Measurements from ENCODE around the gene ELOVL2.

Gene ELOVL2

DNA sequence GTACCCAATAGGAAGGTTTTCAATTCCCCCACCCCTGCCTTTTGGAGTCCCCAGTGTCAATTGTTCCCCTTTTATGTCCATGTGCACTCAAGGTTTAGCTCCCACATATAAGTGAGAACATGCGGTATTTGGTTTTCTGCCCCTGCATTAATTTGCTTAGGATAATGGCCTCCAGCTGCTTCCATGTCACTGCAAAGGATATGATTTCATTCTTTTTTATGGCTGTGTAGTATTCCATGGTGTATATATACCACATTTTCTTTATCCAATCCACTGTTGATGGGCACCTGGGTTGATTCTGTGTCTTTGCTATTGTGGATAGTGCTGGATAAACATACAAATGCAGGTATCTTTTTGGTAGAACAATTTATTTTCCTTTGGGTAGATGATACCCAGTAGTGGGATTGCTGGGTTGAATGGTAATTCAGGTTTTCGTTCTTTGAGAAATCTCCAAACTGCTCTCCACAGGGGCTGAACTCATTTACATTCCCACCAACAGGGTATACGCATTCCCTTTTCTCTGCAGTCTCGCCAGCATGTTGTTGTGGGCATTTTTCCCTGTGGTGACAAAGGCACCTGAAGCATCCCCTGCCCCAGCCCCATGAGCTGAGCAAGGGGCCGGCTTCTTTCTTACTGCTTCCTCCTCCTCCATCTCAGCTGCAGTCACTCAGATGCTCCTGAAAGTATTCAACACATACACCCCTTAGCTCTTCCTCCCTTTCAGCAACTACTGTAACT is 66.7 kb downstream of the ELOVL2 start:
- no peak for DNase-seq

DNA sequence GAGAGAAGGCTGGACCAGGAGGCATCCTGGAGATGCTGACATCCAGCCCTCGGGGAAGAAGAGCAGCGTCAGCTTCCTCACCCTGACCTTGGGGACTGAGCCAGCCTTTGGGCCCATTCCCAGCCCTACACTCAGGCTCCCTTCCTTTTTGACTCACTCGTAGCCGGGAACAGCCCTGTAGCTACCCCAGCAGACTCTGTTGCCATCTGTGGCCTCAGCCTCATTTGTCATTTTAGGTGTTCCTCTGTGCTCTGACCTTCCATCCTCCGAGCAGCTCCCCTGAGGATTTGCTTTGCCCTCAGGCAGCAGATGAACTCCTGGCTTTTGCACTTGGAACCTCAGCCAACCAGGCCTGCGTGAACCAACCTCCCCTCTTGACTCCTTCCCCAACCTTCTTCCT is 67.5 kb downstream of the ELOVL2 start:
- DNase-seq = no peak

DNA sequence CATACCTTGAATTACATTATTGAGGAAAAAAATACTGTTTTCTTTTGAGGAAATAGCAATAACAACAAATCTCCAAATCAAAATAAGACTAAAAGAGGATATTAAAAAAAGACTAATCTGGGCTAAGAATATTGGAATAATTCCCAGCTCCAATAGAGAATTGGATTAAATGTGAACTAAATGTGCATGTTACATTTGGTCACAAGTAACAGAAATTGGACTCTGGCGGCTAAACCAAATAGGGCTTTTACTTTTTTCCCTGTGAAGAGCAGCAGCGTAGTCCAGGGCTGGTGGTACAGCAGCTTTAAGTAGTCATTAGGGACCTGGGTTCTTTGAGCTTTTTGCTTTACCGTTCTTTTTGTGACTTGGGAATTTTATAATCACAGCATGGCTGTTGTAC is 71.9 kb downstream of the ELOVL2 start:
- DNase-seq = no peak

DNA sequence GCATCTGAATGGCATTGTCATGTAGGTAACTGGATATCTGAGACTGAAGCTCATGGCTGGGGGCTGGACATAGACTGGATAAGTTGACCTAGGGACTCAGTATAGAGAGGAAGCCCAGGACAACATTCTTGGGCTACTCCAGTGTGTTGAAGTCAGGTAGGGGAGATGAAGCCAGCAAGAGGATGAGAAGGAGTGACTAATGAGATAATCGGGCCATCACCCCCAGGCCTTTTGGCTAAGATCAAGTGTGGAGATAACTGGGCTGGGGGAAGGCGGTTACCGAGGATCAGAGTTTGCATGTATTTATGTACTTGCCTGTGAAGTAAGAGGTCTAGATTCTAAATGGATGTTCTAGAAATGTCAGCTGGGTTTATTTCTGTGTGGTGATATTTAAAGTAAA is 73.4 kb downstream of the ELOVL2 start:
- DNase-seq = no peak

DNA sequence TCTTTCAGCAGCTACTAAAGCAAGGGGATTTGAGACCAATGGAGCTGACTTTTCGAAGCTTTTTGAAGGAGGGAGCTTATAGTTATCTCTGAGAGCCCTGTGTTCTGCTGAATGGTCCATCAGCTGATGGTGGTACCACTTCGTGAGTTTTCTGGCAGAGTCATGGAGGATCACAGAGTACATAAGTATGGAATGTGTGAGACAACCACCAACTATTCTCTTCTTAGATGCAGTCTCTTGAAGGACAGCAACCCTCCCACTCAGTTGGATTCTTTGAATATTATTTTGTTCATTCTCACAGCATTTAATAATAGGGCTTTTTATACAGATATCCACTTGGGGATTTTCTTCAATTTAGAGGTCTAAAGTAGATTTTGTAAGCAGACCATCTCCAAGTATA is 75.3 kb downstream of the ELOVL2 start:
- DNase-seq = no peak

DNA sequence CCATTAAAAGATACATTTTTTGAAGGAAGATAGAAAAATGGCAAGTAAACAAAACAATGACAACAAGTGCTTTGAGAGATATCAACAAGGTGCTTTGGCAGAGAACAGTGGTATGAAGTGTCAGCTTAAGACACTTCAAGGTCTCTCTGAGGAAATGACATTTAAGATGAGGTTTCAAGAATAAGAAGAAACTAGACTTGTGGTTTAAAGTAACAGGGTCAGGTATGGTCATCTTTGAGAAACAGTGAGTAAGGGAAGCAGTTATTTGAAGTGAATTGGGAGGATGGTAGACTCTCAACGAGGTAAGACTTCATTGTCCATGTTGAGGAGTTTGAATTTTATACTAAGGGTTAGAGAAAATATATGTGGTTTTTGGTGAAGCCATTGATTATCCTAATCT is 79.4 kb downstream of the ELOVL2 start:
- DNase-seq = no peak

DNA sequence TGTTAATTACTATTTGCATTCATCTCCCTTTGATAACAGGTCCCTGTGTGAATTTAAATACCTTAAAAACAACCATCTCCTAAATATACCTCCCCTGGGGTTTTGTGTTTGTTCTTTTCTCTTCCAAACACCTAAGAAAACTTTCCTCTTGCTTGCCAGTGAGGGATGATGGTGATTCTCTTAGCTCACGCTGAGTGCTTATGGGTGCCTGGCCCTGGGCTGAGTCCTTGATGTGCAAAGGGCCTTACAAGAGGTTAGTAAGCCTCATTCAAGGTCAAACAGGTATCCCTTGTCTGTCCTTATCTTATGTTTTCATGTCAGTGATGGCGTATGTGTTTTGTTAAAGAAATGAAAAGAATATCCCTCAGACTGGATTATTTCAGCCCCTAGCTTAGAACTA is 81.0 kb downstream of the ELOVL2 start:
- no peak for DNase-seq

DNA sequence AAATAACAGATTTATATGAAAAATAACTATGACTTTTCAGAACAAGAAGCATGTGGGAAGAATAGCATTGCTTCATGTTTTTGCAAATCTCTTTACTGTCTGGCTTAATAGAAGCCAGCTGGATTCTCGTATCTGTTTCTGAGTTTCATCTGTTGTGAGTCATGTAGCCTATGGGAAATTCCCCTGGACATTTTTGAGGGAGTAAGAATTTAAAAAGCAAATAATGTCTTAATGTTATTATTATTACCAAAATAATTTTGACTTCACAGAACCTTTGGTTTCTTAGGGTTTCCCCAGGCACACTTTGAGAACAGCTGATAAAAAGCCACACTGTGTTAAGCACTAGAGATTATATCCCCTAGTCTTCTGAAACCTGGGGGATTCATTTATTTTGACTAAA is 81.4 kb downstream of the ELOVL2 start:
- no peak for DNase-seq

DNA sequence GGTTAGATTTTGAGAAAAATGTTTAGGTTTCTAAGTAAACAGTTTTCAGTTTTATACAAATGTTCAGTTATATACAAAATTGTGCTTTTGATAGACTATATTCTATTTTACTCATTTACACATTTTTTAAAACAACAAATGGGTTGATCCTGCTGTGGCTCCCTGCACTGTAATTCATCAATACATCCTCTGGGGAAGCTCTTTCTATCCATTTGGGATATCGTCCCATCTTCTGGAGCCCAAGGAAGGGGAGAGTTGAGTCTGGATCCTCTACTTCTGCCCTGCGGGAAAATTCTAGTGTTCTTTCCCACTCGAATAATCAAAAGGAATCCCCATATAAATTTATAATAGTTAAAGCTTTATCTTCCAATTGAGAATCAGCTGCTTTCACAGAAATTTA is 82.3 kb downstream of the ELOVL2 start:
- DNase-seq = no peak

DNA sequence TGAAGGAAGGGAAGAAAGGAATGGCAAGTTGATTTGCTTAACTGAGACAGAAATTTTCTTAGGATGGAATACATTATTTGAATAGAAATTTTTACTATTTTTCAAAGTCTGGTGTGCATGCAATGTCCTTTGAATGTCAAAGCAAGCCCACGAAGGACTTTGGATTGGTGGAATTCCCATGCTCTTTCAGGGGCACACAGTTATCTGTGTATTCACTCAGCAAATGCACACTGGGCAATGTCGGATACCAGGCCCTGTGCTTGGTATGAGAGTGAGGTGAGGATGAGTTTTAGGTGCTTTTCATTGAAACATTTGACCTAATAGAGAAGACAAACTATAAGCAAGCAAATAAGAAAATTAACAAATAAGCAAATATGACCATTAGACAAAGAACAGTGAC is 83.9 kb downstream of the ELOVL2 start:
- DNase-seq = no peak

DNA sequence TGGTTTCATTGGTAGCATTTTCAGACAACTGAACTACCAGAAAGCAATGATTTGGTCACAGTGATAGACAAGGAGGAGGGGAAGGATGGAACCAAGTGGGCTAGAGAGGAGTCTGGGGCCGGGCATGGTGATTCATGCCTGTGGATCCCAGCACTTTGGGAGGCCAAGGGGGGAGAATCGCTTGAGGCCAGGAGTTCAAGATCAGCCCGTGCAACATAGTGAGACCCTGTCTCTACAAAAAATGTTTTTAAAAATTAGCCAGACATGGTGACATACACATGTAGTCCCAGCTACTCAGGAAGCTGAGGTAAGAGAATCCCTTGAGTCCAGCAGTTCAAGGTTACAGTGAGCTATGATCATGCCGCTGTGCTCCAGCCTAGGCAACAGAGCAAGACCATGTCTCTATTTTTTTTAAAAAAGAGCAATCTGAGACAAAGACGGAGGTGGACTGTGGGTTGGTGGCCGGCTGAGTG is 86.7 kb downstream of the ELOVL2 start:
- DNase-seq = no peak

DNA sequence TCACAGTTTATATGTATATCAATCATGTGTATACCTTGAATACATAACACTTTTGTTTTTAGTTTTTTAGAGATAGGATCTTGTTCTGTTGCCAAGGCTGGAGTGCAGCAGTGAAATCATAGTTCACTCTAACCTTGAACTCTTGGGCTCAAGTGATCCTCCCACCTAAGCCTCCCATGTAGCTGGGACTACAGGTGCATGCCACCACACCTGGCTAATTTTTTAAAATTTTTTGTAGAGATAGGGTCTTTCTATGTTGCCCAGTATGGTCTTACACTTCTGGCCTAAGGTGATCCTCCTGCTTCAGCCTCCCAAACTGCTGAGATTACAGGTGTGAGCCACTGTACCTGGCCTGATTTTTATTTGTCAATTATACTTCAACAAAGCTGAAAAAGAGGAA is 87.3 kb downstream of the ELOVL2 start:
- no peak for DNase-seq

DNA sequence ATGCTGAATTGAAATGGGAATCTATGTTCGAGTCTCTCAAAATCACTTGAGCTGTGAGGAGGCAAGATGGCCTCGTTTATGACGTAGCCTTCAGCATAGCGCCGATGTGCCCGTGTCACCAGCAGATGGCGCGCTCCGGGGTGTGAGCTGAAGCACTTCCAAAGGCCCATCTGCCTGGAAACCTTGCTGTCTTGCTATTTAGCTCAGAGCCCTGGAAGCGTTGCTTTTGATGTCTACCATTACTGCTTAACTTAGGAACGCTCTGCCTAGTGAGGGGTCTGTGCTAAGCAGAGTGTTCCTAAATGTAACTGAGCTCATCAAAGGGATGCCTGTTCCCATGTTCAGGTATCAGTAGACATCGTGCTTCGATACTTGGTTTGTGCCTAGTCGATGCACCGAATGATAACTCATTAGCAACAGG is 89.5 kb downstream of the ELOVL2 start:
- DNase-seq = peak; percentile 85 to 86

DNA sequence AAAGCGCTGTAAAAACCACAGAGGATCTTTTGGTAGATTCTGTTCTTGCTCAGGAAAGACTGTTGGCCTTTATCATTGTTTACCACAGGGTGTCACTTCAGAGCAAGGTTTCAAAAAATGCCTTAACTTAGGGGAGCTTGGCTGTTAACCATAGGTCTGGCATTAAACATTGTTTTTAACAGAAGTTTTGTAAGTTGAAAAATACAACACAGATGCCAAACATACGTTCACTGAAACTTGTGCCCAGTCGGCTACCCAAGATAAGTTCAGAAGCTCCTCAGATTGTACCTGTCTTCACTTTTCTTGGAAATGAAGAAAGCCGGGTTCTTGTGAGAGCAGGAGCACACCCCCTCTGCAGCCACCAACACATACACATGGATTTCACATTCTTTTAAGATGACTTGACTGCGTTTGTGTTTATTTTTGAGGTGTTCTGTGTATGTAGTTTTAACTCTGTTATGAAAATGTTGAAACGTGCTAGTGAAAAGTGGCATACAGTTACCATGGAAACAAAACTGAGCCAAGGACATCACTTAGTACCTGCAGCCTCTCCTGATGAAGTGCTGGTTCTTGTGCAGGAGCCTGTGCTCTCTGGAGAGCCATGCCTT is 92.3 kb downstream of the ELOVL2 start:
- DNase-seq = no peak

DNA sequence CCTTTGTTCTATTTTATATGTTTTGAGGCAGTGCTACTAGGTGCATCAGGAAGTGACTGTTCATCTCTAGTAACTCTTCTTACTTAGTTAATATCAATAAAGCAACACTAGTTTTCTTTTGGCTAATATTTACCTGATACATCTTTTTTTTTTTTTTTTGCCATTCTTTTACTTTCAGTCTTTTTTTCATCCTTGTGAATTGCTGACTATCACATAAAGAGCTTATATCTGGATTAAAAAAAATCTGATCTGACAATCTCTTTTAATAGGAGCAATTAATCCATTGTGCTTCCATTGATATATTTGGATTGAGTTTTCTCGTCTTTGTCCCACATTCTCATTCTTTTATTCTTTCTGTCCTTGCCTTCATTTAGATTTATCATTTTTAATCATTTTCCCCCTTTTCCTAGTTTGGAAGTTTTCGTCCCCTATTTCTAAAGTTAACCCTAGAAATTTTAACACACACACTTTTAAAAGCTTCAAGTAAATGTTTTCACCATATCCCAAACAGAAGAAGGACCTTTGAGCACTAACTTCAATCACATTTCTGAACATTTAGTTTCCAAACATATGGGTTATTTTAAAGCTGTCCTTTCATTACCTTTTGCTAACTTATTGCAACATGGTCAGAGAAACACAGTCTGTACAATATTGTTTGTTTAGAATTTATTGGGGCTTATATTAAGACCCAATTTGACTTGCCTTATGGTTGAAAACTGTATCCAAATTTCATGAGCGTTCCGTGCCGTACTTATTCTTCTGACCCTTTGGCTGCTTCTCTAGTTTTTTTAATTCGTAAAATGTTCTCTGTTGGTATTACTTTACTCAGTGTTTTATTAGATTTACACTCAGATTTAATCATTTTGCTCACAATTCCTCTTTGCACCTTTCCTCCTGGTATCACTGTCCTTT is 94.3 kb downstream of the ELOVL2 start:
- no peak for DNase-seq

DNA sequence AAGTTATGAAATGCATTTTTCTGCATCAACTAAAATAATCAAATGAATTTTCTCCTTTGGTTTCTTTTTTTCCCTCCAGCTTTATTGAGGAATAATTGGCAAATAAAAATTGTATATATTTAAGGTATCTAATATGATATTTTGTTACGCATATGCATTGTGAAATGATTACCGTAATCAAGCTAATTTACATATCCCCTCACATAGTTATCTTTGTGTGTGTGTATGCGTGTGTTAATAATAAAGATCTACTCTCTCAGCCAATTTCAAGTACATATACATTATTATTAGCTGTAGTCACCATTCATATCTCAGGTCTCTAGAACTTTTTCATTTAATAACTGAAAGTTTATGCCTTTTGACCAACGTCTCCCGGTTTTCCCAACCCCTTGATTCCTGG is 96.1 kb downstream of the ELOVL2 start:
- DNase-seq = no peak

DNA sequence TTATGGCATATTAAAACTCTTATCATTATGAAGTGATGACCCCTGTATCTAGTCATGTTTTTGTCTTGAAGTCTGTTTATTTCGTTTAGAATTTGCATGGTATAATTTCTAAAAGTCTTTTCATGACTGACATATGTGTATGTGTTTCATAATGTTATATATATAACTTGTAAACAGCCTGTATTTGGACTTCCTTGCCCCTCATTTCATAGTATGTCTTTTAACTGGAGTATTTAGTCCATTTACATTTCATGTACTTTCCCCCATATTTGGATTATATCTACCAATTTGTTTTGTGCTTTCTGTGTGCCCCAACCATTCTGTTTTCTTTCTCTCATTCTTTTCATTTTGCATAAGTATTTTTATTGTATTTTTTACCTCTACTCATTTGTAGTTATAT is 98.3 kb downstream of the ELOVL2 start:
- no peak for DNase-seq

DNA sequence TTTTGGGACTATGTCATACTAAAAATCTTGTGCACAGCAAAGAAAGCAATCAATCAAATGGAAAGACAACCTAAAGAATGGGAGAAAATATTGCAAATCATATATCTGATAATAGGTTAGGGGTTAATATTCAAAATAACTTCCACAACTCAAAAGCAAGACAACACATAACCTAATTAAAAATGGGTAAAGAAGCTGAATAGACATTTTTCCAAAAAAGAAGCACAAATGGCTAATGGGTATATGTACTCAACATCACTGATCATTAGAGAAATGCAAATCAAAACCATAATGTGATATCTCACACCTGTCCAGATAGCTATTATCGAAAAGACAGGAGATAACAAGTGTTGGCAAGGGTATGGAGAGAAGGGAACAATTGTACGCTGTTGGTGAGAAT is 104.3 kb downstream of the ELOVL2 start:
- no peak for DNase-seq

DNA sequence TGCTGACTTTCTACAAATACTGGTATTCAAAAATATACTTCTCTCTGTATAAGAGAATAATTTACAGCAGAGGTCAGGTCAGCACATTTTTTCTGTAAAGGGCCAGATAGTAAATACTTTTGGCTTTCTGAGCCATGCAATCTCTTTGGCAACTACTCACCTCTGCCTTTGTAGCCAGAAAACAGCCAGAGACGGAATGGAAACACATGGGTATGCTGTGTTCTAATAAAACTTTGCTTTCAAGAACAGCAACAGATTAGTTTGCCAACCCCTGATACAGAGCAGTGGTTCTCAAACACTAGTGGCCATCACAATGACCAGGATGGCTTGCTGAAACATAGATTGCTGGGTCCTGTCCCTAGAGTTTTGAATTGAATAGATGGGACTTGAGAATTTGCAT is 111.0 kb downstream of the ELOVL2 start:
- DNase-seq = no peak
